NCI-H2171 (cell line): Measurements from ENCODE around the gene ARID5B.

Experiments used
- DNase-seq: peaks from one replicate; lab custom pipeline; 2025; lab: John Stamatoyannopoulos, UW

Gene ARID5B

DNA sequence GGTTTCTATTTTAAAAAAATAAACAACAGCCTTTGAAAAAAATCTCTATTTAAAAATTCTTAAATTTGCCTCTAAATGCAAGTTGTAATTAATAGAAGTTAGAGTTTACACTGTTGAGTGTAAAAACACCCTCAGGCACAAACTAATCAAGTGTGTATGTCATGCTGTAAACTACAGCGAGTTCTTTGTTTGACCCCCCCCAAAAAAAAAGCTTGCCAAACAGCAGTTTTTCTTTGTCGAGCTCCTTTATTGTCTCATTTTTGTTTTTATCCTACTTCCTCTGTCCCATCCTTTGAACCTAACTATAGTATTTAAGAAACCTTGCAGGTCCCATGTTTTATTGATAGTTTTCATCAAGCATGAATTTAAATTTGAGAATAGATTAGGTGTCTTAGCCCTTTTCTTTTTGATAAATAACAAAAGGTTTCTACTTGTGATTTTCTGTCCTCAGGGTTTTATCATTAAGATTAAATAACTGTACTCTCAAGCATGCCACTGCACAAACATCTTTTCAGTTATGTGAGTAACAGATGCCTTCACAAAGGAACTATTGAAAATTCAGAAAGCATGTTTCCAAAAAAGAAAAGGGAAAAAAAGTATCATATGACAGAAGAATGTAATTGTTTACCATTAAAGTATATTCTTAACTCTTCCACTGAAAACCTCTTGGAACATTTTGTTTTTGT is 176.0 kb downstream of the ARID5B start:
- DNase-seq, result no peak

GRCh38 chr10:62079885-62080559 is 178.5 kb downstream of the ARID5B start:
- no peak for DNase-seq

GRCh38 chr10:62080905-62081304 is 179.4 kb downstream of the ARID5B start:
- no peak for DNase-seq

GRCh38 chr10:62081341-62082270 is 180.1 kb downstream of the ARID5B start:
- DNase-seq, result no peak

- no peak for DNase-seq
These were observed 180.8 kb downstream of the ARID5B start for GRCh38 chr10:62082271-62082656.

- no peak for DNase-seq
These were observed 181.4 kb downstream of the ARID5B start for GRCh38 chr10:62082729-62083411.

DNA sequence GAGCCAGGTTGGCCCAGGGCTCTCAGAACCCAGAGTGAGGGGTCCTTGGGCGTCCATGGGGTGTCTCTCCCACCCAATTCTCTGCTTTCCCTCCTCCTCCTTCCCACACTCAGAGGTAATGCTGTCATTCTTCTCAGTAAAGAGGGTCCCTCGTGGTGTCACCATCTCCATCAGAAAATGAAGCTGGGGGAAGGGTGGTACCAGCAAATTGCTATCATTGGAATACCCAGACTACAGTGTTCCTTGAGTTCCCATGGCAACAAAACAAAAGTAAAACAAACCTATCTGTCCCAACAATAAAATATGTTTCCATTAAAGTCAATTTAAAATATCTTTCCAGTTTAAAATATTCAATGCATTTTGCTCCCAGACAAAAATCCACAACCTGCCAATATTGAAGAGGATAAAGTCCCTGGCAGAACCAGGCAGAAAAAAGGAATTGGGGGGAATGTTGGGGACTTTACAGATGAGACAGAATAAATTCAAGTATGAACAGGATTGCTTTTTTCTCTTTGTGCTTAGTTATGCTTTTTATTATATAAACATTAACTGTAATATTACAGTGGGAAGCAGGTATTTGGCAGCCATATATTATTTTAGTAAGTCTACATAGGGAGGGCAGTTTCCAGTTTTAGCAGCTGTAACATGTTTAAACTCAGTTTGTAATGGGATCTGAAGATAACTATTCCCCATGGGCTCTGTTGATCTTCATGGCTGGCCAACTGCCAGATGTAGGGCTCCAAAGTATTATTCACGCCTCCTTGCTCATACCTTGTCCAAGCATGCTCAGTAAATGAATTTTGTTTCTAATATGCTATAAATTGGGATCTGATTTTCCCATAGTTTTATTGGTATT is 182.1 kb downstream of the ARID5B start:
- DNase-seq, result peak; percentile 83

DNA sequence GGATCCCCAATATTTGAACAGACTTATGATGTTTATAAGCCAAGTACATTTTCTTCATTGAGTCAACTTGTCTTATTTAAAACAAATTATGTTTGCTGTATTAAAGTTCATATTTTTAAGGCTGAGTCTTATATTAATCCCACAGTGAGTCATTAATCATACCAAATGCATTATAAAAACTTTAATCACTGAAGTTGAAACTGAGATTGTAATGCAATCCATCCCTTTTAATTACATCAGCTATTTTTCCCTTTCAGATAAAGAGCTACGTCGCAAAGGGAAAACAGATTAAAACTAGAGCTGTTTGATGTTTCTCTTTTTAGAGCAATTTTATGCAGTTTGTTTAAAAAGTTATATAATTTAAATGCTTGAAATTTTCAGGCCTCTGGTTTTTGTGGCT is 183.0 kb downstream of the ARID5B start:
- DNase-seq, result no peak

- no peak for DNase-seq
These were observed 183.9 kb downstream of the ARID5B start for GRCh38 chr10:62085404-62085803.

GRCh38 chr10:62085821-62086220 is 184.3 kb downstream of the ARID5B start:
- DNase-seq, result no peak

DNA sequence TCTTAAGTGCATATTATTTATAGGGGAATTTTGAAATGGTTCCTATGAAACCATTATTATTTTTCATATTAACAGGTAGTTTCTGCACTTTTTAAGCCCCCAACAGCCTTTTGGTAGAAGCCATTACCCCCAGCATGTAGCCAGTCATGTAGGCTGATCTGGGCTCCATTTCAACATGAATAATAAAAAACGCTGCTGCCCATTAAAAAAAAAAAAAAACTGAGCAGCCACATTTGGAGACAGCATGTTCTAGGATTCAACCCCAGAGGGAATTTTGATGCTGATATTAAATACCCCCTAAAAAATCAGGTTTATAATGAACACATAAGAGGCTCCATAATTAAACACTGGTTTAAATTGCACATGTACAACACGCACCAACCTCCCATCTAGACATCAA is 185.8 kb downstream of the ARID5B start:
- peak; percentile 35 for DNase-seq

DNA sequence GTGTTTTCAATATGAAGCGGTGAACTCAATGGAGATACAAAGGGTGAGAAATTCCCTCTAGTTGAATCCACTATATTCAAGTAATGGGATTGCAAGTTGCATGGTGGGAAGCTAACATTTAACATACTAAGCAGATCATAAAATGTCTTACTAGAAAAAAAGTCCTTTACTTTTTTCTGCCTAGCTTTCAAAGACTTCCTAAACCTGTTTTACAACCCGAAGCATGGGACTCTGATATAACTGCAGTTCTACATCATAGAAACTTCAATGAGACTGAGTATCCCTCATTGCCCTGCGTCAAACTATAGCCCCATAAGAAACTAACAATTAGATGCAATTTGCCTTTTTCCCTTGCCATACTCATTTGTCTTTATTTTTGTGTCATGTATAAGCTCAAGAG is 187.3 kb downstream of the ARID5B start:
- no peak for DNase-seq

GRCh38 chr10:62092301-62093030 is 191.0 kb downstream of the ARID5B start:
- no peak for DNase-seq

DNA sequence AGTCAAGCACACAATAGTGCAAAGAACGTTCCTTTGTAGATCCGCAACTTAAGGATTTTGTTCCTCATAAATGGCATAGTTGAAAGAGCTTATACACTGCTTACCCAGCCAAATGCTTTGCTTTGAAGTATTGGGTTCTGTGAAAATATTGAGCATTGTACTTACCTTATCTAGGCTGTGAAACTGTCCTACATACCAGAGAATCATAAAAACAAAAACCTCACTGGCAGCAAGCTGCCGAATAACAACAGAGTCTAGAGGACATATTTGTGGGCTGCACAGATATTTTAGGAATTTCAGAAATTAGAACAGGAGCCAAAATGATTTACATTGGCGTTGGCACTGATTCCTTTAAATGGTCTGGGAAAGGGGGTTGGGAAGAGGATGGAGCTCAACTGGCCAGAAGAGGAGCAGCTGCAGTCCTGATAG is 192.4 kb downstream of the ARID5B start:
- DNase-seq, result no peak

DNA sequence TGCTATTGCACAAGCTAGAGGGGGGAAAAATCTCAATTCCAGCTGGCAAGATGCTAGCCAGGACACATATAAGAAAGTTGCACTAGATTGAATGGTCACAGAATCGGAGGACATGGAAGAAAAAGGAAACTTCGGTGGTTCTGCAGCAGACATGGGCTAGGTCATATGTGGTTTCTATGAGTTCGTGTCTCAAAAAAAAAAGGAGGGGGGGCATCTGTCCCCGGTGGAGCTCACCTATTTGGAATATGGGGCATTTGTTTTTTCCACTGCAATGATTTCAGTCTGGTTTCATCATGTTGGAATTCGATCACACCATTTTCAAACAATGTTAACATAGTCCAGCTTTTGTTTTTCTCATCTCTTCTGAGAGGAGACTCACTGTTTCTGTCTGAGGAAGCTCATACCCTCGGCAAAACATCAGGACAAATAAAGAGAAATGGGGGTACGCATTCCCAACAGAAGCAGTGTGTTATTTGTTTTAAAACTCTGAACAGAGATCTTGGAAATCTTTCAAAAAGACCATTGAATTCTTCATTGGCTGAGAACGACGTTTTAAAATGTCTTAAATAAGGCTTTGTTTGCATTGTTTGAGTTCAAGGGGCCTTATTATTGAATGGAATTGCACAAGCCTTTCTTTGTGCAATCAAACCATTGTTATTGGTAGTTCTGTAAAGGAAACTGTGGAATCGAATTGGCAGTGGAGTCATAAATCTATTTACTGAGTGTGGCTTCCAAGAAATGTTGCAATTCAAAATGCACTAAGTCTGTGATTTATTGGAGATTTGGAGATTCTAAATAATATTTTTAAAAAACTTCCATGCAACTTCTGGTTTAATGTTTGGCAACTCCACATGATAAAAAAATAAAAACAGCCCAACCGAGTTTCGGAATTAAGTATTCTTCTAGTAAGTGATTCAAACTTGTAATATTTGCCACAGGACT is 194.0 kb downstream of the ARID5B start:
- no peak for DNase-seq

GRCh38 chr10:62096256-62096933 is 194.9 kb downstream of the ARID5B start:
- DNase-seq, result no peak

DNA sequence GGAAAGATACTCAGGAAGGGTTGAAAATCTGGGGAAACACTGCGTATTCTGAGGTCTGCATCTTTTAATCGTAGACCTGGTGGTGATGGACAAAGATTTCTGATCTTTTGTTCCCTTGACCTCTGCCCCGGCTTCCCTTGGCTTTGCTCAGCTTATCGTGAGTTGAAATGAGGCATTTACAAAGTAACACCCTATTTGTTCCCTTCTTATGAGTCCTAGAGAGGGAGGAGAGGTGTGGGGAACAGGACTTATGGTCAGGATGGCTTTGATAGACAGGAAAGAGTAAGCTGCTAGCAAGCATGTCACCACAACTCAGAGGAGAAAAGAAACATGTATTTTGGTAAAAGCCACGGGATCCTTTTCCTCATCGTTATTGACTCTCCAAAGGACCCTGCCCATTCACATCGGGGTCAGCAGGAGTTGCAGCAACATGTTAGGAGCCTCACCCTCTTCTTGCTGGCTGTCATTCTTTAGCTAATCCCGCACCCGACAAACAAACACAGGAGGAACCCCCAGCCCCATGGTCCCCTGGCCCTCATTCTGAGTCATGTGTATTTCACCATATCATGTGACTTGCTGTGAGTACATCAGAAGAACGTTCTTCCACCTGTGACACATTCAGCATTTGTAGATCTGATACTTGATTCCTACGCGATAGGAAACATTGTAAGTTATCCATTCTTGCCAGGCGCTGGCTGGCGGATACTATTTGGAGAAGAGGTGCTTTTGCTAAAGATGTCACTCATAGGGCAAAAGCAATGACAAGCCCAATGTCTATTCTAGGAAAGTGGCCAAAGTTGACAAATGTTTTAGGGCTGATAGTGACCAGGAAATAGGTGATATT is 197.0 kb downstream of the ARID5B start:
- no peak for DNase-seq

- DNase-seq, result no peak
These were observed 197.8 kb downstream of the ARID5B start for GRCh38 chr10:62099299-62099698.
